ENCODE data around the gene MAD1L1.

MAD1L1 gene

GRCh38 chr7:2168615-2169311 is 64.0 kb downstream of the MAD1L1 start:
- no peaks in the 10 kb centered on the region; the same call in 1 of the 2 replicates for H4K20me1 ChIP-seq (ENCODE audit: low read depth, low read length)
- no peak overlapping the region for H2AFZ ChIP-seq (ENCODE audit: low read depth, low read length, severe bottlenecking)
- no peaks in the 10 kb centered on the region for H3K27me3 ChIP-seq (ENCODE audit: low read length)
- no peak overlapping the region for H3K9ac ChIP-seq (ENCODE audit: low read length)
- H3K9me3 ChIP-seq (ENCODE audit: insufficient read depth, low read length): no peaks in the 10 kb centered on the region
- no peaks in the 10 kb centered on the region for H3K9me2 ChIP-seq (replicated peaks; ENCODE audit: insufficient read depth, low read length)
- no peak for TF ChIP-seq EZH2phosphoT487 (conservative IDR thresholded peaks at IDR 0.05; ENCODE audit: low read length)
- TF ChIP-seq CTCF (IDR thresholded peaks at IDR 0.05; ENCODE audit: insufficient read depth, low read length, poor library complexity, severe bottlenecking): no peak
- H3F3A ChIP-seq (ENCODE audit: insufficient read depth): no peaks in the 10 kb centered on the region
- H3K27ac ChIP-seq (ENCODE audit: low read depth, low read length): no peak overlapping the region
- peaks cover 6% of the 10 kb centered on the region; the same call in 1 of the 2 replicates for H3K79me2 ChIP-seq (ENCODE audit: insufficient read depth, low read length)
- no peak overlapping the region for H3K4me2 ChIP-seq (ENCODE audit: low read depth, low read length, poor library complexity, severe bottlenecking)
- no peaks in the 10 kb centered on the region for H3K36me3 ChIP-seq (ENCODE audit: low read length)
- no peak overlapping the region for H3K4me3 ChIP-seq (ENCODE audit: insufficient read depth, low read length, poor library complexity, severe bottlenecking)

- Histone ChIP-seq H4K20me1 (ENCODE audit: low read depth, low read length) (no peaks in the 10 kb centered on the region; the same call in 1 of the 2 replicates), H3K9ac (ENCODE audit: low read length) (no peak overlapping the region), H3K79me2 (ENCODE audit: insufficient read depth, low read length) (peaks cover 6% of the 10 kb centered on the region; the same call in 1 of the 2 replicates), H2AFZ (ENCODE audit: low read depth, low read length, severe bottlenecking) (no peak overlapping the region), H3K27me3 (ENCODE audit: low read length) (no peaks in the 10 kb centered on the region), H3K9me3 (ENCODE audit: insufficient read depth, low read length) (no peaks in the 10 kb centered on the region), H3K27ac (ENCODE audit: low read depth, low read length) (no peak overlapping the region), H3F3A (ENCODE audit: insufficient read depth) (no peaks in the 10 kb centered on the region), H3K4me2 (ENCODE audit: low read depth, low read length, poor library complexity, severe bottlenecking) (no peak overlapping the region), H3K4me3 (ENCODE audit: insufficient read depth, low read length, poor library complexity, severe bottlenecking) (no peak overlapping the region), H3K36me3 (ENCODE audit: low read length) (no peaks in the 10 kb centered on the region), H3K9me2 (replicated peaks; ENCODE audit: insufficient read depth, low read length) (no peaks in the 10 kb centered on the region)
- TF ChIP-seq CTCF (IDR thresholded peaks at IDR 0.05; ENCODE audit: insufficient read depth, low read length, poor library complexity, severe bottlenecking) (no peak), EZH2phosphoT487 (conservative IDR thresholded peaks at IDR 0.05; ENCODE audit: low read length) (no peak)
These were observed 66.0 kb downstream of the MAD1L1 start for GRCh38 chr7:2166625-2167280.

GRCh38 chr7:2165610-2166594 is 66.8 kb downstream of the MAD1L1 start:
- Histone ChIP-seq H4K20me1 (ENCODE audit: low read depth, low read length) (no peaks in the 10 kb centered on the region; the same call in 1 of the 2 replicates), H3K4me3 (ENCODE audit: insufficient read depth, low read length, poor library complexity, severe bottlenecking) (no peak overlapping the region), H3K27me3 (ENCODE audit: low read length) (no peaks in the 10 kb centered on the region), H3K36me3 (ENCODE audit: low read length) (no peaks in the 10 kb centered on the region), H3K27ac (ENCODE audit: low read depth, low read length) (no peak overlapping the region), H3F3A (ENCODE audit: insufficient read depth) (no peaks in the 10 kb centered on the region), H3K9ac (ENCODE audit: low read length) (no peak overlapping the region), H3K9me2 (replicated peaks; ENCODE audit: insufficient read depth, low read length) (no peaks in the 10 kb centered on the region), H2AFZ (ENCODE audit: low read depth, low read length, severe bottlenecking) (no peak overlapping the region), H3K4me2 (ENCODE audit: low read depth, low read length, poor library complexity, severe bottlenecking) (no peak overlapping the region), H3K79me2 (ENCODE audit: insufficient read depth, low read length) (peaks cover 6% of the 10 kb centered on the region; the same call in 1 of the 2 replicates), H3K9me3 (ENCODE audit: insufficient read depth, low read length) (no peaks in the 10 kb centered on the region)
- TF ChIP-seq CTCF (IDR thresholded peaks at IDR 0.05; ENCODE audit: insufficient read depth, low read length, poor library complexity, severe bottlenecking) (no peak), EZH2phosphoT487 (conservative IDR thresholded peaks at IDR 0.05; ENCODE audit: low read length) (no peak)
